Tongue (tissue), 2 donors: ENCODE measurements around the gene SLC12A5. TPM values are rescaled to one million over a fixed set of nuclear protein-coding genes. Genes with fewer than 3 reads are reported as not detected.
A peak's percentile ranks its signal among the peaks of the same experiment; 100 is the strongest.

ENCODE experiments used
- DNase-seq: peaks from one replicate; pipeline ENCODE4 v3.0.0-alpha.2; 2015
- total RNA-seq: library from RNA; depleted of rRNA; stranded (reverse); fragments of >200 nt; gene quantifications from one replicate; pipeline ENCODE4 v1.2.3, GENCODE V29; 2014

The SLC12A5 gene
- total RNA-seq, 1 donor from 2014 or later = 0.21 TPM

DNA sequence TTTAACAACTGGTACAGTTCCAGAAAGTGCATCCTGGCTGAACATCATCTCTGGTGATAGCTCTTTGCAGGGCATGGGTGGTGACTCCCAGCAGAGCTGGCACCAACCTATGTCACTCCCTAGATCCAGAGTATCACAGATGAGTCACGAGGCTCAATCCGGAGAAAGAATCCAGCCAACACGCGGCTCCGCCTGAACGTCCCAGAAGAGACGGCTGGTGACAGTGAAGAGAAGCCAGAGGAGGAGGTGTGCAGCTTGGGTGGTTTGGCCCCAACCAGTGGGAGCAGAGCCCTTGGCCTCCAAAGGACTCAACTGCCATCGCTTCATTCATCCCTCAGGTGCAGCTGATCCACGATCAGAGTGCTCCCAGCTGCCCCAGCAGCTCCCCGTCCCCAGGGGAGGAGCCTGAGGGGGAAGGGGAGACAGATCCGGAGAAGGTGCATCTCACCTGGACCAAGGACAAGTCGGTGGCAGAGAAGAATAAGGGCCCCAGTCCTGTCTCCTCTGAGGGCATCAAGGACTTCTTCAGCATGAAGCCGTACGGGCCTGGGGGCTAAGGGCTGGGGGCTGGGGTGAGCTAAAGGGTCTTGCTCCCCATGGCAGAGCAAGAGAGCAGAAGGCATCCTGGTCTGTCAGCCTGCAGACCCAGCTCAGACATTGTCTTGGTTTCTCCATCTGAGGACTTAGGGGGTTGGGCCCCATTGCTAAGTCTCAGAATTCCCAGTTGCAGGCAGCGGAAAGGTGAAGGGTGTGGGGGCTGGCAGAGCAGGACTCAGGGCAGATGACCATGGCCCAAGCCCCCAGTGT, 27.2 kb downstream of the SLC12A5 start:
- no peak for DNase-seq

DNA sequence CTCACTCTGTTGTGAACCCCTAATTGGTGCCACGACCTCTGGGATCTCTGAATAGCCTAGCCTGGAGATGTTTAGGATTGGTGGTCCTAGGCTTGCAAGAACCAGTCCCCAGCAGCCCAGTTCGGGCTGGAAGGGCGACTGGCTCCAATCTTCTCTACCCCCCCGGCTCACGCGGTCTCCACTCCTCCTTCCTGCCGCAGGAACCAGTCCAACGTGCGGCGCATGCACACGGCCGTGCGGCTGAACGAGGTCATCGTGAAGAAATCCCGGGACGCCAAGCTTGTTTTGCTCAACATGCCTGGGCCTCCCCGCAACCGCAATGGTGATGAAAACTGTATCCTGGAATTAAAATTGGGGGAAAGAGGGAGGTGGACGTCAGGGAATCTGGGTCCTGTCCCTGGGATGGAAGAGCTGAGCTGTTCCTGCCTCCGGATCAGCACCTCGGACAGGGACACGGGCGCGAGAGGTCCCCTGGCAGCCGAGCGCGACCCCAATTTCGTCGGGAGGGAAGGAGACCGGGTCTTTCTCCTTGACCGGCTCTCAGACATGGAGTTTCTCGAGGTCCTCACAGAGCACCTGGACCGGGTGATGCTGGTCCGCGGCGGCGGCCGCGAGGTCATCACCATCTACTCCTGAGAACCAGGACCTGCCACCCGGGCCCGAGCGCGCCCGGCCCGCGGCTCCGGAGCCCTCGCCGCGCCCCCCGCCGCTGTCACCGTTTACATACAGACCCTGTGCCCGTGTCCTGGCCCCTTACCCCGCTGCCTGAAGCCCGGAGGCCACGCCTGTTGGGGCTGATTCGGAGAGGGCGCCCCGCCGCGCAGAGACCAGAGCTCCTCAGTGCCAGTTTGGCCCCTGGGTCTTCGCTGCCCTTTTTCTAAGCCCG, 28.2 kb downstream of the SLC12A5 start:
- DNase-seq = peak; percentile 87

DNA sequence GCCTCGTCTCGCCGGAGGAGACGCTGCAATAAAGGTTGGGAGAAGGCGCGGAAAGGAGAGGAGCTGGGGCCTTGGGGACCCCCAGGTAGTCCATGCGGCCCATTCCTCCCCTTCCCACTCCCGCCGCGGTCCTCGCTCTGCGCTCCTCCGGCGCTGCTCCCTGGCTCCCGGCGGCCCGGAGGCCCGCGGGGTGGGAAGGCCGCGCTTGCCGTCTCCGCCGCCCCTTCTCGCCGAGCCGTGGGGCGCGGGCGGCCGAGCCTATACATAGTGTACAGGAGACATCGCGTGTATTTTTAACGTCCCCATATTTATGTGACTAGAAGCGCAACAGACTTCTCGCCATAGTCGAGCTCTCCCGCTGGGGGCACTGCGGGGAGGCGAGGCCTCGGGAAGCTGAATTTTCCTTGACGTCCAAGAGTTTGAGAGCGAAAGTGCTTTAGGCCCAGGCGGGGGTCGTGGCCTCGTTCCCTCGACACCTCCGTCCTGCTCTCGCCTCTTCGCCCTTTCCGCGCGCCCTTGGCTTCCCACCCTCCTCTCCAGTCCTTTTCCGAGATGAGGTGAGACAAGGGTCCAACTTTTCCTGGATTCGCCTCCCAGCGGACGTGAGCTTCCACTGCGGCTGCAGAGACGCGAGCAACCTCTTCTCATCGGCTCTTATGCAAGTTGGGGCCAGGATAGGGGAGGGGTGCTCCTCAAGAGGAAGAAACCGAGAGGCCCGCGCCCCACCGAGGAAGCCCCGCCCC, 29.0 kb downstream of the SLC12A5 start:
- DNase-seq = peak; percentile 41

DNA sequence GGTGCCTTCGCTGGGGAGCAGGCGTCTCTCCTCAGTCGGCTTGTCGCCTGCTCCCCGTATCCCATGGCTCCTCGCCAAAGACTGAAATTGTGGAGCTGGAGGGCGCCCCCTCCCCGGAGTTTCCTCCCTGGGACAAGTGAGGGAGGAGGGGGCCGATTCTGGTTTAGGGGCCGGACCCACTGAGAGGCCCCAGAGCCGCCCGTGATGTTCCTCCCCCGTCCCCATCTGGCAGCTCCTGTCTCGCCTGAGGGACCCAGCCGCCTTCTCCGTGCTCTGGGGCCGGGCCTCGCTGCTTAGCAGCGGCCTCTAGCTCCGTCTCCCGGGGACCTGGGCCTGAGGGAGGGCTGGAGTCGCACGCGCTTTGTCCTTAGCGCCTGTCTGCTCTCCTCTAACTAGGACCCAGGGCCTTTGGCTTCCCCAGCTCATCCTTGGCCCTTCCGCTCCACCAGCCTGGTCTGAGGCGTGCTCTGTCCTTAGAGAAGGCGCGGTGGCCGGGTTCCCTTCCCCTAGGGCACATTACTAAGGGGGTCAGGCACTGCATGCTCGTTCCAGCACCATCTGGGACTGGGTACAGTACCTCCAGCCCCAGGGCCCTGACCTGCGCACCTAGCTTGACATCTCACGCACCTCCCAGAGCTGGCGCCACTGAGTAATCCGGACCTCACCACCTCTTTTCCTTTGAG, 29.7 kb downstream of the SLC12A5 start:
- peak; percentile 8 for DNase-seq

DNA sequence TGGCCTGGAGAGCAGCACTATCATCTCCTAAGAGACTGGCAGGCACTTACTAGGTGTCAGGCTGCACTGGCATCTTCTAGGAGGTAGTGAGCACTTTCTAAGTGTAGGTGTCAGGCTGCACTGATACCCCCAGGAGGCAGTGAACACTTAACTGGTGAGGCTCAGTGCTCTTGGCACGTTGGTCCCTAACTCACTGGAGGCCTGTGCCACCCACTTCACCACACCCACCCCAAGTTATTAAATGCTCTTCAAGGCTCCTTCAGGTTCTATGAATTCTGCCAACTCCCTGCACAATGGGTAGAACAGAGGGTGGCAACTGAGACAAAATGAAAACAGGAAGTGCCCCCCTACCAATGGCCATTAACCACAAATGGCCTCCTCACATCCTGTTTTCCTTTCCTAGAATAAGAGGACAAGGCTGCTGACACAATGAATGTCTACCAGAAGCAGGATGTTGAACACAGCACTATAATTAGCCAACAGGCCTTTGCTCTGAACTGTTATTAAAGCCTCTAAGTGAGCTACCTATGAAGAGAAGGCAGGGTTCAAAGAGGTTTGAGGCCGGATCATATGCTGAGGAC, 31.4 kb downstream of the SLC12A5 start:
- DNase-seq = no peak

DNA sequence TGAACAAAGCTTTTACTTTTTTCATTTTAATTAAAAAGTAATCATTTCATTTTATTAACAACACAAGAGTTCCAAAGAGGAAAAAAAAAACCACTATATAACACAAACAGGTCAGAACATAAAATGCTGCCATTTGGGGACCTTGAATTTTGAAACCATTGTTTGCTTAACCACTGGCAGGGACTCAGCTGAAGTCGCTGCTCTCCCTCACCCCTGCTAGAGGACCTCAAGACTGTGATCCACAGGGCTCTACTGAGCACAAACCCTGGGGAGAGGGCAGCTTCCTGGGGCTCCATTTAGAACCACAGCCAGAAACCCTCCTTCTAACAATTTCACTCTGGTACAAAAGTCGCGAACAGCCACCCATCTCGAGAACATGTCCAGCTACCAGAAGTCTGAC, 32.0 kb downstream of the SLC12A5 start:
- DNase-seq = no peak

DNA sequence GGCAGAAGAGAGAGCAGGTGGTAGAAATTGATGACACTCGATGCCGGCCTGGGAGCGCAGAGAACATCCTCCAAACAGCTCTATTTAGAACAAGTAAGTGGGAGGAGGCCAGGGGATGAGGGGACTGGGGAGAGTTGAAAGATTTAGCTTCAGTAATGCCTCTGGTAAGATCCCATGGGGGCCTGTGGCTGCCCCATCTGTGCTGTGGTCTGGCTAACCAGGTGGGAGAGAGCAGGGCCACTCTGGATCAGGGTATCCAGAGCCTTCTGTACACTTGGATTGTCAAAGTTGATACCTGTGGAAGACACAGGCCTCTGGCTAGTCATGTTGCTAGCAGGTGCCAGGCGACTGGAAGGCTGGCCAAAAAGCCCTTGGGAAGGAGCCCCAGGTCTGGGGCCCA, 33.1 kb downstream of the SLC12A5 start:
- no peak for DNase-seq

DNA sequence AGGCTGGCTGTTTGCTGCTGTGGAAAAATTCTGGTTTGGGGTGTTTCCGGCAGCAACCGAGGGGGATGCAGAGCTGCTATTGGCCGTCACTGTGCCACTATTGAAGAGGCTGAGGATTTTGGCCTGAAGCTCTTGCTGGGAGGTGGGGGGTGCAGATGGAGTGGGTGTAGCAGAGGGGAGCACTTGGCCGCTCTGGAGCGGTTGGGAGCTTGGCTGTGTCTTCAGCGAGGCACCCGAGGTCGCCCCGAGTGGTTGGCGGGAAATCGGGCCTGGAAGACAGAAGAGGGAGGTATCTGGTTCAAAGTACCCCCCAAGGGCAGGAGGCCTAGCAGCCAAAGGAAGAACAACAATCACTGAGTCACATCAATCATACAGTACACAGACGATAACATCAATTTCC, 33.6 kb downstream of the SLC12A5 start:
- no peak for DNase-seq

DNA sequence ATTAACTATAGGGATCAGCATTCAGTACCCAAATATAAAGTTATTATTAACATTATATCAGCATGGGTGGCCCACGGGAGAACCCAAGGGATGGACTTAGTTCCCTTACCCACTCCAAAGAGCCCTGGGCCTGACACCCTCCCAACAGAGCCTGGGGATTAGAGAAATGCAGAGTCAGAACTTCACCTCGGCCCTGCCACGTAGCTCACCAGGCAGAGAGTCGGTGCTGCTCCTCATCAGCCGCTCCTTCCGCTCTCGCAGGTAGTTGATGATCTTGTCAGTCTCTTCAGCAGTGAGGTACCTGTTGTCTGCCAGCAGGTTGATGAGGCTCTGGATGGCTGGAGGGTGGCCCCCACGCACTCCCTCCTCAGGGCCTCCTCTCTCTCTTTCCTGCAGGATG, 34.1 kb downstream of the SLC12A5 start:
- DNase-seq = no peak

DNA sequence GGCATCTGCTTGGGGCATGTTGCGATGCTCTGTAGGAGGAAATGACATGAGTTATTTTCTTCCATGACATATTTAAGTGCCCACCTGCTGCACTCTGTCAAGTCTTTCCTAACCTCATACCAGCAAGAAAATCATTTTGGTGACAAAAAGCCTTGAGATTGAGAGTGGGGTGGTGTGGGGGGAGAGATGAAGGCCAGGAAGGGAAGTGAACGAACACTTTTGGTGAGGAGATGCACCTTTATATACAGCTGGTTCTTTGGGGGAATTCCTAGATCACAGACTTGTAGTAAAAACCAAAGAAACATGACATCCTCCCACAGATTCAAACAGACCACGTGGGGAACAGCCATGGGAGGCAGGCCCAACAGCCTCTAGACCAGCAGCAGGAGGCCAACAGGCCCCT, 34.6 kb downstream of the SLC12A5 start:
- DNase-seq = peak; percentile 35

DNA sequence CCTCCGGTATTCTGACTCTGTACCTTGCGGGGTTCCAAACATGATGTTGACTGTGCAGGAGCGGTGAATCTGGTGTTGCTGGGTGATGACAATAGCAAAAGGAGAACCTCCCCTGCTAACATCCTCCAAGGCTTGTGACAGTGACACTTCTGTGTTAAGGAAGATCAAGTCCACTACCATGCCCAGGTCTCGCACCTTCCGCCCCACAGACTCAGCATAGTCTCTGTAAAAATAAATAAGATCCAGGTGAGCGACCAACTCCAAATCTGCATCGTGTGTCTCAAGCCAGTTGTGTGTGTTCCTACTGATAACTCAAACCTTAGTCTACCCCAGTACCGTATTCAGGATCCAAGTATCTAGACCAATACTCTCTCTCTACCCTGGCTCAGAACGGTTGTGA, 36.0 kb downstream of the SLC12A5 start:
- no peak for DNase-seq

DNA sequence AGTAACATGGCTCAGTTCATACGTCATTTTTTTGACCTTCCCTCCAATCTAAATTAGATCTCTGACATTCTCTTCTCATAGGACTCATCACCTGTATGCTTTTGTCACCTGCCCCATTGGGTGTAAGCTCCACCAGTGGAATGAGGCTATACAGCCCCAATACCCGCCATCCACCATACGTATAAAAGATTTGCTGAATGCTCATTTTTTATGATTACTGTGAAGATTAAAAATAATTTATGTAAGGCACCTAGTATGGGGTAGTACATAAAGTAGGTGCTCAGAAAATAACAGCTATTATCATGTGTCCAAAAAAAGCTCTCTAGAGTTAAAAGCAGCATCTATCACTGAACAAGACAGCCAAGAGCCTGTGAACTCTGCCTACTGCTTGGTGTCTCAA, 36.7 kb downstream of the SLC12A5 start:
- no peak for DNase-seq

DNA sequence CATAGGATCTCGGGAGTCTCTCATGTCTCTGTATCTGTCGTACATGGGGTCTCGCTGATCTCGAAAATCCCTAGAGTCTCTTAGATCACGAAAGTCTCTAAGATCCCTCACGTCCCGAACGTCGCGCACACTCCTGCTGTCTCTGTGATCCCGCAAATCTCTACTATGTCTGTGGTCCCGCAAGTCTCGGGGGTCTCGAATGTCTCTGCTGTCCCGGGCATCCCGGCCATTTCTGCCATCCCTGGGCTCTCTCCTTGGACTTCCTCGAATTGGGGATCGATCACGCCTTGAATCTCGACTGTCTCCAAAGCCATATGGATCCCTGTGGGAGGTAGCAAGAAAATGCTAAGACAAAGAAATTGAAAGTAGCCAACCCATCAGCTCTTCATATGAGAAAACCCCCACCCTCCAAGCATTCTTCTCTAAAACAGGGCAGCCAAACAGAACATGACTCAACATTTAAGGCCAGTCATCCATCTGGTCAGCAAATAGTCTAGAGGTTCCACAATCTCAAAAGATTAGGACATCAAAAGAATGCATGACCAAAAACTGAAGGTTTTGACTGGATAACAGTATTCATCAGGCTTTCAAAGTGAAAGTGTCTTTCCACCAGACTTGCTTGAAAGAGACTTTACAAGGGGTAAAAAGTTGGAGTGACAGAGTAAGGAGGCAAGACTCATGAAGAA, 41.3 kb downstream of the SLC12A5 start:
- no peak for DNase-seq

DNA sequence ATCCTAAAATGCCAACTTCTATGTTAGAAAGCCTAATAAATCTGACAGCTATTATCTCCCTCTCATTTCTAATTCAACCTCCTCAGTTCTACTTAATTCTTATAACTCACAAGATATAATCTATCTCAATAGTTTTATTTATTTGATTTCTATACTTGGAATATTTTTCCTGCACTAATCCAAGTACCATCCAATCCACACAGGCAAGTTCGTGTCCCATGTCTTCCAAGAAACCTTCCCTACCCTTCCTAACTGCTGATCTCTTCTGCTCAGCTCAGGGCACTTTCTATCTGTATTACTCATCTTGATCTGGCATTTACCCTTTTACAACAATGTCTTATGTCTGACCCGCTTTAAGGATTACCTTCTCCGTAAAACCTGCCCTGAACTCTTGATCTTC, 42.6 kb downstream of the SLC12A5 start:
- DNase-seq = no peak

DNA sequence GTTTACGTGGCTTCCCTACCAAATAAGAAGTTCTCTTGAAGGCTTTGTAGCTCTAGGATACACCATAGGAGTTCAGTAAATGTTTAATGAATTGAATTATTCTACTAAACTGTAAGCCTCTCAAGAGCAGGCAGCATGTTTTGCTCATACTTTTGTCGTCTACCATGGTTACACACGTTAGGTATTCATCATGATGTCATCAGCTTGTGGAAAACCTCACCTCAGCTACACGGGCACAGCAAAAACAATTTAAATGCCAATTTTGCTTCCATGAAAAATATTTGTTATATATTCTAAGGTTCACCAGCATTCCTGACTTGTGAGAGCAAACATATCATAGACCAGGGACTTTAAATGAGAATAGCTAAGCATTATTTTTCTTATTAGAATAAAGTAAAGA, 44.0 kb downstream of the SLC12A5 start:
- DNase-seq = no peak

DNA sequence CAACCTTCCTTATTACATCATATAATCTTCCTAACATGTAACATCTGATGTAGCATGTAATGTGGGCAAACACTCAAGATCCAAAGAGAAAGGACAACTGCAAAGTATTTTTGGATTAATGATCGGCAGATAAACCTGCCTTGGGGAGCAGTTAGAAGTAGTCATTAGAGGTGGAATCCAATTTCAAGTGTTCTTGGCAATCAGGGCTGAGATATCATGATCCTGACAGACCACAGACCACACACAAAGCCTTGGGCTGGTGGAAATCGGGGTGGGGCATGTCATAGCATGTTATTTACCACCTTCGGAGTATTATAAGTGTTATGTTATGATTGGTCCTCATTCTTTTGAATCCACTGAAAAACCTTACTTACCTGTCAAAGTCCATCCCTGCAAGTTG, 44.4 kb downstream of the SLC12A5 start:
- DNase-seq = no peak

DNA sequence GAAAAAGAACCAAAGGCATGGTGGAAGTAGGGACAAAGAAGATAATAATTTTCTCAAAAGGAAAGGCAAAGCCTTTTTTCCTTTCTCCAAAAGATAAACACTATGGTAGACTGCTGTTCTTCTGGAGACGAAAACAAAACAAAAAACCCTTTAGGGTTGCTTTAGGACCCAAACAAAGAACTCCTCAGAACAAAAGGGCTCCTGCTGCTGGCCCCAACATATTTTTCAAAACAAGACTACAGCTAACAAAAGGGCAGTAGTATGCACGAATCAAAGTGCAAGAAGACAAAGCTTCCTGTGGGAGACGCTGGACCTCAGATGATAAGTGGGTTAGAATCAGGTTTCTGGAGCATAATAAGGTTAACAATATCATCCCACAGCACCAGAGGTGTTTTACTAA, 45.0 kb downstream of the SLC12A5 start:
- DNase-seq = no peak

DNA sequence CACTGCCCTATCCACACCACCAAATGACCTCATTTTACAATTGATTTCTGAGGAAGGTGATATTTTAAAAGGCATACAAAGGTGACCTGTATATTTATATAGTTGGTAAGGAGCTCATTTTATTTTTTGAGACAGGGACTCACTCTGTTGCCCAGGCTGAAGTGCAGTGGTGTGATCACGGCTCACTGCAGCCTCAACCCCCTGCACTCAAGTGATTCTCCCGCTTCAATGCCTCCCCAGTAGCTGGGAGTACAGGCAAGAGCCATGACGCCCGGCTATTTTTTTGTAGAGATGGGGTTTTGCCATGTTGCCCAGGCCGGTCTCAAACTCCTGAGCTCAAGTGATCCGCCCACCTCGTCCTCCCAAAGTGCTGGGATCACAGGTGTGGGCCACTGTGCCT, 47.8 kb downstream of the SLC12A5 start:
- no peak for DNase-seq

DNA sequence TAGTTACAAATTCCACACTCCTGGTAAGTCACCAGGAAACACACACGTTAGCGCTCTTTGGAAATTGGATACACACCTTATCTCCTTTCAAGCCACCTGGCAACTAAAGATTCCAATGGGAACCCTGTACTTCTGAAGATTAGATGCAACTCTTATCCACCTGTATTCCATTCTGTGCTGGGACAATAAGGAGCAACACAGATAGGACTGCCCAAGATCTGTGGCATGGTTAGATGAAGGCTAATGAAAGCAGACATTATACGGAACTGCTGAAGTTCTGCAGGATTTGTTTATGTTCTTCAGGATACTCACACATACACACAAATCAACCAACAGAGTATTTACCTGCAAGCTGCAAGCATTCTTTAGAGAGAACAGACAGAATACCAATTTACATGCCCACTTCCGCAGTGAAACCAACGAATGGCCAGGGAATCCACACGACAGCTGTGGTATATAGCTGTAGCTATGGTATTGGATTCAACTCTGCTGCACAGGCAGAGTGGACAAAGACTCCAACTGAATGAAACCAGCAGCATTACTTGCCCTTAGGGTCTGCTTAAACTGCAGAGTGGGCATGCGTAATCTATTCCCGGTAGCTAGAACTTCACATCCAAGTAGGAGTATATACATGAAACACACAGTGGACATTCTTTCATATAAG, 48.8 kb downstream of the SLC12A5 start:
- DNase-seq = no peak

DNA sequence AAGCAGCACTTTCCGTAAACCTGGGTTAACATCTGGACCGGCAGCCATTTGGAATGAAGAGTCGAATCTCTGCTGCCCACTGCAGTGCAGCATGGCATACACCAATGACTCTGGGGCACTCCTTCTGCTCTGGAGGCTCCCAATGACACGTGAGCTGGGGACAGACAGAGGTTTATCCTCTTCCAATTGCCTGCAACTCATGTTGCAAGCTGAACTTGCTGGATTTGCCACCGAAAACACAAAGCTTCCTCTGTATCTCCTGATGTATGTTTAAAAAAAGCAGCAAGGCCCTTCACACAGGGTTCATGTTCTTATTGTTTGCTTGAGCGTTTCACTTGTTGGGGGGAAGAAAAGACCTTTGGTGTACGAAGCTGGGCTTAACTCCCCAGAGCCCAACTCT, 49.9 kb downstream of the SLC12A5 start:
- no peak for DNase-seq

DNA sequence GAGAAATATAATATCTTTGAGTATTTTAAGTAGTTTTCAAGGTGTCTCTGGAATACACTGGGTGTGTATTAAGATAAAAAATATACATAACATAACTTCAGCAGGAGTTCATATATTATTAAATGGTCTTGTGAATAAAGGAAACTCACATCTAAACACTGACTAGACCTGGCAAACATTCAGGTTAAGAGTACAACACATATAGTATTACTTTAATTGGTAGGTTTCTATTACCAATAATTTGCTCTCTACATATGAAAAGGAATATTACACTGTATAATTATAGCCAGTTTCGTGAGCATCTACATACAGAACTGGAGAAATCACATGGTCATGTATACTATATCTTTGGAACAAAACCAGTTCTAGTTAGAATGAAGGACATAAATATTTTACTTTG, 52.1 kb downstream of the SLC12A5 start:
- DNase-seq = no peak
